HFFc6 (cell line): Measurements from ENCODE around the gene BRSK1. TPM values are rescaled to one million over a fixed set of nuclear protein-coding genes. Genes with fewer than 3 reads are reported as not detected.
A peak's percentile ranks its signal among the peaks of the same experiment; 100 is the strongest.

ENCODE experiments used
- DNase-seq: peaks from one replicate; pipeline ENCODE4 v3.0.0-alpha.2; 2018
- H3K27ac Mint-ChIP-seq: 2 replicates; pipeline ENCODE4 v1.8.0; 2020; ENCODE audit warnings: mild to moderate bottlenecking, mixed read lengths
- H3K27me3 Mint-ChIP-seq: 2 replicates; pipeline ENCODE4 v1.8.0; 2021; ENCODE audit warnings: mild to moderate bottlenecking, moderate library complexity, mixed read lengths; ENCODE audit not compliant: insufficient read depth
- H3K36me3 Mint-ChIP-seq: 2 replicates; pipeline ENCODE4 v1.8.0; 2021; ENCODE audit warnings: low read depth, mixed read lengths
- H3K4me1 Mint-ChIP-seq: 2 replicates; pipeline ENCODE4 v1.8.0; 2020; ENCODE audit warnings: low read depth, mixed read lengths
- H3K4me3 Mint-ChIP-seq: 2 replicates; pipeline ENCODE4 v1.8.0; 2020; ENCODE audit warnings: mild to moderate bottlenecking, moderate library complexity, mixed read lengths
- H3K9me3 Mint-ChIP-seq: 2 replicates; pipeline ENCODE4 v1.8.0; 2020; ENCODE audit warnings: mild to moderate bottlenecking, mixed read lengths
- CTCF ChIP-seq: fragments of 200-600 bp; sonication (generic); IDR thresholded peaks from 2 replicates; pipeline ENCODE4 v1.5.0; 2021; ENCODE audit warnings: antibody characterized with exemption, mild to moderate bottlenecking
- long read RNA-seq: library from polyadenylated mRNA; unstranded; transcript quantifications from one replicate; pipeline ENCODE4 v2.0.0, GENCODE V29; 2019
- total RNA-seq, 6 experiments: library from RNA; stranded (reverse); fragmentation: NEBNext Ultra II Directional; extraction: Animal tissue kit (Norgen Biotek cat#: 25700); gene quantifications; 2 replicates in 1 of 6; 3 replicates in 5 of 6; pipeline ENCODE4 v1.2.3, GENCODE V29; 2021

BRSK1 gene
- total RNA-seq = 10 to 100 TPM; 10.9 to 12.0 (median 11.3) TPM
- long read RNA-seq = 0 reads

DNA sequence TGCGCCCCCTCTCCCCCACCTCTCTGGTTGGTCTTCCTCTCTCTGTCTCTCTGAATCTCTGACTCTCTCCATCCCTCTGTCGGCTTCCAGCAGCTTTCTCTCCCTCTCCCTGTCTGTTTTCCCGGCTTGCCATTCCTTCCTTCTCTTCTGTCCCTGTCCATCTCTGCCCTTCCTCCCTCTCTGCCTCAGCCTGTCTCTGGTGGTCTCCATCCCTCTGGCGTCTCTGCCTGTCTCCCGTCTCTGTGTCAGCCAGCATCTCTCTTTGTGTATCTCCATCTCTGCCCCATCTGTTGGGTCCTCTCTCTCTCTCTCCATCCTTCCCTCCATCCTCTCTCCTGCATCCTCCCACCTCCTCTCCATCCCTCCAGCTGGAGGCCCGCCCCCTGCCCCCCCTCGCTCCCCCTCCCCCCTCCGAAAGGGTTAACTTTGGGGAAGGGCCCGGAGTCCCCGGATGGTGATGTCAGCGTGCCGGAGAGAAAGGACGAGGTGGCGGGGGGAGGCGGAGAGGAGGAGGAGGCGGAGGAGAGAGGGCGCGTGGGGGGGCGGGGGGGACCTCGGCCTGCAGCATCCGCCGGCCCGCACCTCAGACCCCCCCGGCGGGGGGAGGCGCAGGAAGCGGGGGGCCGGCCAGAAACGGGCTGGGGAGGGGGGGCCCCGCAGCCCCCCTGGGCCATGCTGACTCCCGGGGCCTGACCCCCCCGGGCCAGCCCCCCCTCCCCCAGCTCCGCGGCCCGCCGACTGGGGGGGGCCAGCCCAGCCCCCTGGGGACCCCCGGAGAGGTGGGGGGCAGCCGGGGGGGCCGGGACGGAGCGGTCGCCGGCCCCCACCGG is at the start of gene BRSK1:
Gene BRSK1, plus strand, starts transcription at position 450 of the 830 bp plus-strand sequence. CDS start 446 bp downstream, outside the sequence.
- no peaks in the 10 kb centered on the region for H3K9me3 Mint-ChIP-seq
- peak within 1 kb of the TSS; percentile 82 for H3K4me3 Mint-ChIP-seq
- H3K36me3 Mint-ChIP-seq = no peaks in the 10 kb centered on the region
- peaks cover 36% of the 10 kb centered on the region for H3K4me1 Mint-ChIP-seq
- no peak for TF ChIP-seq CTCF
- H3K27ac Mint-ChIP-seq = peak within 1 kb of the TSS; percentile 55
- H3K27me3 Mint-ChIP-seq = peaks cover 4% of the 10 kb centered on the region; the same call in 1 of the 2 replicates
- DNase-seq = peak; percentile 39

DNA sequence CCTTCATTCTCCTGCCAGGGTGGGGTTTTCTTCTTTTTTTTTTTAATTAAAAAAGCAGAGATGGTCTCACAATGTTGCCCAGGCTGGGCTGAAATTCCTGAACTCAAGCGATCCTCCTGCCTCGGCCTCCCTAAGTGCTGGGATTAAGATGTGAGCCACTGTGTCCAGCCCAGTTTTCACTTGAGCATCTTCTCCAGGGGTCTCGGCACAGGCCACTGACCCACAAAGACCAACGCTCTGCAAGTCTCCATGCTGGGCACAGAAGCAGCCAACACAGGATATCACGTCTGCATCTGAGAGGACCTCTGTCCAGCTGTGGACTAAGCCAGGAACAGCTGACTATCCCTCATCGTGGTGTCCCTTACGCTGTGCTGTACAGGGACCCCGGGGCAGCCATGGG is 45.8 kb upstream of the BRSK1 start:
- no peaks in the 10 kb centered on the region for H3K9me3 Mint-ChIP-seq
- no peak for TF ChIP-seq CTCF
- H3K4me1 Mint-ChIP-seq = no peaks in the 10 kb centered on the region
- DNase-seq = no peak
- H3K27ac Mint-ChIP-seq = no peak overlapping the region
- peaks cover 1% of the 10 kb centered on the region for H3K27me3 Mint-ChIP-seq
- H3K4me3 Mint-ChIP-seq = no peak overlapping the region
- peaks cover 21% of the 10 kb centered on the region for H3K36me3 Mint-ChIP-seq

DNA sequence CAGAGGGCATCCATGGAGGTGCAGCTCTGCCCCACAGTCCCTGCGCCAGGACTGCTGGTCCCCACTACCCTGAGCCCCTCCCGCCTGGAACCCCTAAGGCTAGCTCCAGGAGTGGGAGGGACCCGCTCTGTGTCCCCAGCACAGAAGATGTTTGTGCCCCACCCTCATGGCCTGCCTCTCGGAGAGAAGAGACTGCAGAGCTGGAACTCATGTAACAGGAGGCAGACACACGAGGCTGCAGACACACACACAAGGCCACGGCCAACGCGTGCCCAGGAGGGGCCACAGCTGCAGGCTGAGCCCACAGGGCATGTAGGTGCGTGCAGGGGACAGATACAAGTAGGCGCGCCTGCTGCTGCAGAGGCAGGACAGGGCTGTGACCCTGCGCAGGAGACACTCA is 44.8 kb upstream of the BRSK1 start:
- DNase-seq = no peak
- Mint-ChIP-seq H3K4me3 (no peak overlapping the region), H3K9me3 (no peaks in the 10 kb centered on the region), H3K4me1 (no peaks in the 10 kb centered on the region), H3K27me3 (peaks cover 1% of the 10 kb centered on the region), H3K27ac (no peak overlapping the region), H3K36me3 (peaks cover 21% of the 10 kb centered on the region)
- no peak for TF ChIP-seq CTCF

DNA sequence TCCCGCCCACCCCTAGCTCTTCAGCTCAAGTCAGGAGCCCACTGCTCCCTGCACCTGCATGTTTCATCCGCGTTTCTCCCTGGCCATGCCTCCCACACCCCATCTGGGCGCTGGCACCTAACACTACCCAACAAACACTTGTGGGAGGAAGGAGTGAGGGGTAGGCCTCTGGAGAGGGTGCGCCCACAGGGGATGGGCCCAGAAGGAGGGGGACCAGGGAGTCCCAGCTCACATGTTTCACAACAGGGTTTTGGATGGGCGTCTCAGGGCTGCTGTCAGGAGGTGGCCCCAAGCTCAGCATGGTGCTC is 43.1 kb upstream of the BRSK1 start:
- H3K27ac Mint-ChIP-seq = no peak overlapping the region
- H3K9me3 Mint-ChIP-seq = no peaks in the 10 kb centered on the region
- H3K36me3 Mint-ChIP-seq = peaks cover 13% of the 10 kb centered on the region
- TF ChIP-seq CTCF = no peak
- no peak for DNase-seq
- no peak overlapping the region for H3K4me3 Mint-ChIP-seq
- H3K27me3 Mint-ChIP-seq = peaks cover 1% of the 10 kb centered on the region
- no peaks in the 10 kb centered on the region for H3K4me1 Mint-ChIP-seq

- Mint-ChIP-seq H3K4me1 (no peaks in the 10 kb centered on the region), H3K27me3 (peaks cover 1% of the 10 kb centered on the region; the same call in 1 of the 2 replicates), H3K36me3 (peaks cover 13% of the 10 kb centered on the region), H3K9me3 (no peaks in the 10 kb centered on the region), H3K4me3 (no peak overlapping the region), H3K27ac (no peak overlapping the region)
- no peak for DNase-seq
- no peak for TF ChIP-seq CTCF
These were observed 42.5 kb upstream of the BRSK1 start for GRCh38 chr19:55241143-55241934.
